Astrocyte (in vitro differentiated cells and primary cell): ENCODE measurements around the gene CIPC. TPM values are rescaled to one million over a fixed set of nuclear protein-coding genes. Genes with fewer than 3 reads are reported as not detected.

Experiments
- DNase-seq: peaks from one replicate; pipeline ENCODE4 v3.0.0-alpha.2; 2010; ENCODE audit warnings: low read depth
- FAIRE-seq: peaks from 2 replicates; lab custom pipeline; 2011; peaks lifted over from hg19 to GRCh38; lab: Jason Lieb, UNC
- H2AFZ ChIP-seq: 2 replicates; pipeline ENCODE4 v1.6.0; 2012; ENCODE audit warnings: low read depth, low read length, inconsistent platforms
- H3K27ac ChIP-seq: 2 replicates; pipeline ENCODE4 v1.5.1; 2011; ENCODE audit warnings: low read depth, low read length, inconsistent platforms
- H3K27me3 ChIP-seq: 2 replicates; pipeline ENCODE4 v1.6.0; 2011; ENCODE audit warnings: low read length, inconsistent platforms; ENCODE audit not compliant: insufficient read depth
- H3K36me3 ChIP-seq: 2 replicates; pipeline ENCODE4 v1.5.1; 2011; ENCODE audit warnings: low read length, inconsistent platforms; ENCODE audit not compliant: insufficient read depth
- H3K4me1 ChIP-seq: 2 replicates; pipeline ENCODE4 v1.5.1; 2011; ENCODE audit warnings: low read length, inconsistent platforms; ENCODE audit not compliant: insufficient read depth
- H3K4me2 ChIP-seq: 2 replicates; pipeline ENCODE4 v1.6.0; 2012; ENCODE audit warnings: low read length, inconsistent platforms
- H3K4me3 ChIP-seq: 2 replicates; pipeline ENCODE4 v1.5.1; 2011; ENCODE audit warnings: low read depth, mild to moderate bottlenecking, low read length, inconsistent platforms; ENCODE audit not compliant: insufficient read depth
- H3K79me2 ChIP-seq: 2 replicates; pipeline ENCODE4 v1.6.0; 2012; ENCODE audit warnings: mild to moderate bottlenecking, low read length, inconsistent platforms; ENCODE audit not compliant: insufficient read depth
- H3K9ac ChIP-seq: 2 replicates; pipeline ENCODE4 v1.6.0; 2012; ENCODE audit warnings: mild to moderate bottlenecking, low read length, inconsistent platforms
- H3K9me3 ChIP-seq: 2 replicates; pipeline ENCODE4 v1.5.1; 2012; ENCODE audit warnings: low read depth, mild to moderate bottlenecking, low read length, inconsistent platforms; ENCODE audit not compliant: insufficient read depth
- H4K20me1 ChIP-seq: 2 replicates; pipeline ENCODE4 v1.6.0; 2012; ENCODE audit warnings: low read length, inconsistent platforms; ENCODE audit not compliant: insufficient read depth
- H3K27ac Mint-ChIP-seq: one replicate; pipeline ENCODE4 v1.8.0; 2021; ENCODE audit warnings: mild to moderate bottlenecking, mixed read lengths; ENCODE audit not compliant: unreplicated experiment
- H3K27me3 Mint-ChIP-seq: one replicate; pipeline ENCODE4 v1.8.0; 2021; ENCODE audit warnings: low read depth, mixed read lengths; ENCODE audit not compliant: unreplicated experiment
- H3K36me3 Mint-ChIP-seq: one replicate; pipeline ENCODE4 v1.8.0; 2021; ENCODE audit warnings: low read depth, mixed read lengths; ENCODE audit not compliant: unreplicated experiment
- H3K4me1 Mint-ChIP-seq: one replicate; pipeline ENCODE4 v1.8.0; 2021; ENCODE audit warnings: low read depth, mixed read lengths; ENCODE audit not compliant: unreplicated experiment
- H3K4me3 Mint-ChIP-seq: one replicate; pipeline ENCODE4 v1.8.0; 2021; ENCODE audit warnings: mild to moderate bottlenecking, moderate library complexity, mixed read lengths; ENCODE audit not compliant: unreplicated experiment
- H3K9me3 Mint-ChIP-seq: one replicate; pipeline ENCODE4 v1.8.0; 2021; ENCODE audit warnings: mild to moderate bottlenecking, mixed read lengths; ENCODE audit not compliant: unreplicated experiment
- EZH2 ChIP-seq: IDR thresholded peaks from 2 replicates; pipeline ENCODE4 v1.6.1; 2012; ENCODE audit warnings: mild to moderate bottlenecking, low read length, inconsistent platforms; ENCODE audit not compliant: insufficient read depth
- total RNA-seq: library from RNA; stranded (reverse); gene quantifications from 2 replicates; pipeline ENCODE4 v1.2.1, GENCODE V29; 2021
- TF ChIP-seq, protein P1 (sequence below): IDR thresholded peaks from 2 replicates; pipeline ENCODE4 v1.5.1; 2011; ENCODE audit warnings: low read depth, mild to moderate bottlenecking, inconsistent platforms, low read length, moderate library complexity; ENCODE audit not compliant: insufficient read depth

Gene CIPC
- total RNA-seq, 1 donor from 2014 or later, result 20.2 TPM

DNA sequence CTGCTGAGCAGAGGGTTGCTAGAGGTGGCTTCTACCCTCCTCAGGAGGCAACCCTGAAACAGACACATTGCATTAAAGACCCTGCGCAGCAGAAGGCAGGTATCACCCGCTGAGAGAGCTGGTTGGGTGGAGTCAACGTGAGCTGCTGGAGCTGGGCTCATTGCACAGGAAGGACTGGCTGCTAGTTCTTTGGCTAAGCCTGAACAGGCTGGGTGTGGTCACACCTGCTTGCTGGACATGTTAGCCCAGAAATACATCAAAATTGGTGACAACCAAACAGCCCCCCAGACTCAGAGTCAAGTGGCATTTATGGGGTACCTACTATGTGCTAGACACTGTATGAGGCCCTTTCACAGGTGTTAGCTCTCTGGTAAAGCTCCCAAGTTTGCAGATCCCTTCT is 35.8 kb upstream of the CIPC start:
- no peak overlapping the region for H3K27ac ChIP-seq
- no peak for TF ChIP-seq EZH2
- TF ChIP-seq, protein P1, sequence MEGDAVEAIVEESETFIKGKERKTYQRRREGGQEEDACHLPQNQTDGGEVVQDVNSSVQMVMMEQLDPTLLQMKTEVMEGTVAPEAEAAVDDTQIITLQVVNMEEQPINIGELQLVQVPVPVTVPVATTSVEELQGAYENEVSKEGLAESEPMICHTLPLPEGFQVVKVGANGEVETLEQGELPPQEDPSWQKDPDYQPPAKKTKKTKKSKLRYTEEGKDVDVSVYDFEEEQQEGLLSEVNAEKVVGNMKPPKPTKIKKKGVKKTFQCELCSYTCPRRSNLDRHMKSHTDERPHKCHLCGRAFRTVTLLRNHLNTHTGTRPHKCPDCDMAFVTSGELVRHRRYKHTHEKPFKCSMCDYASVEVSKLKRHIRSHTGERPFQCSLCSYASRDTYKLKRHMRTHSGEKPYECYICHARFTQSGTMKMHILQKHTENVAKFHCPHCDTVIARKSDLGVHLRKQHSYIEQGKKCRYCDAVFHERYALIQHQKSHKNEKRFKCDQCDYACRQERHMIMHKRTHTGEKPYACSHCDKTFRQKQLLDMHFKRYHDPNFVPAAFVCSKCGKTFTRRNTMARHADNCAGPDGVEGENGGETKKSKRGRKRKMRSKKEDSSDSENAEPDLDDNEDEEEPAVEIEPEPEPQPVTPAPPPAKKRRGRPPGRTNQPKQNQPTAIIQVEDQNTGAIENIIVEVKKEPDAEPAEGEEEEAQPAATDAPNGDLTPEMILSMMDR, result no peak
- H4K20me1 ChIP-seq, result no peaks in the 10 kb centered on the region
- Mint-ChIP-seq H3K27ac (no peak overlapping the region), H3K4me3 (no peak overlapping the region), H3K4me1 (peaks cover 7% of the 10 kb centered on the region), H3K36me3 (no peaks in the 10 kb centered on the region), H3K9me3 (peaks cover 1% of the 10 kb centered on the region), H3K27me3 (peaks cover 19% of the 10 kb centered on the region)
- DNase-seq (no peak), FAIRE-seq (no peak)
- no peaks in the 10 kb centered on the region for H3K36me3 ChIP-seq
- H3K4me3 ChIP-seq, result no peak overlapping the region
- H3K4me1 ChIP-seq, result peaks cover 12% of the 10 kb centered on the region
- H3K27me3 ChIP-seq, result no peaks in the 10 kb centered on the region
- H3K9ac ChIP-seq, result no peak overlapping the region
- no peak overlapping the region for H3K4me2 ChIP-seq
- no peak overlapping the region for H2AFZ ChIP-seq
- no peaks in the 10 kb centered on the region for H3K9me3 ChIP-seq
- no peaks in the 10 kb centered on the region for H3K79me2 ChIP-seq

GRCh38 chr14:77063571-77064171 is 34.4 kb upstream of the CIPC start:
- no peak overlapping the region for H3K27ac ChIP-seq
- H3K27me3 ChIP-seq, result no peaks in the 10 kb centered on the region
- no peak for DNase-seq
- no peak overlapping the region for H3K4me3 ChIP-seq
- H4K20me1 ChIP-seq, result no peaks in the 10 kb centered on the region
- TF ChIP-seq, protein P1, result no peak
- TF ChIP-seq EZH2, result no peak
- H3K79me2 ChIP-seq, result no peaks in the 10 kb centered on the region
- no peak overlapping the region for H3K9ac ChIP-seq
- Mint-ChIP-seq H3K9me3 (no peaks in the 10 kb centered on the region), H3K4me3 (no peak overlapping the region), H3K4me1 (peaks cover 9% of the 10 kb centered on the region), H3K27me3 (peaks cover 23% of the 10 kb centered on the region), H3K36me3 (no peaks in the 10 kb centered on the region), H3K27ac (no peak overlapping the region)
- no peak overlapping the region for H2AFZ ChIP-seq
- peaks cover 11% of the 10 kb centered on the region for H3K4me1 ChIP-seq
- H3K9me3 ChIP-seq, result no peaks in the 10 kb centered on the region
- FAIRE-seq, result no peak
- H3K36me3 ChIP-seq, result no peaks in the 10 kb centered on the region
- no peak overlapping the region for H3K4me2 ChIP-seq

DNA sequence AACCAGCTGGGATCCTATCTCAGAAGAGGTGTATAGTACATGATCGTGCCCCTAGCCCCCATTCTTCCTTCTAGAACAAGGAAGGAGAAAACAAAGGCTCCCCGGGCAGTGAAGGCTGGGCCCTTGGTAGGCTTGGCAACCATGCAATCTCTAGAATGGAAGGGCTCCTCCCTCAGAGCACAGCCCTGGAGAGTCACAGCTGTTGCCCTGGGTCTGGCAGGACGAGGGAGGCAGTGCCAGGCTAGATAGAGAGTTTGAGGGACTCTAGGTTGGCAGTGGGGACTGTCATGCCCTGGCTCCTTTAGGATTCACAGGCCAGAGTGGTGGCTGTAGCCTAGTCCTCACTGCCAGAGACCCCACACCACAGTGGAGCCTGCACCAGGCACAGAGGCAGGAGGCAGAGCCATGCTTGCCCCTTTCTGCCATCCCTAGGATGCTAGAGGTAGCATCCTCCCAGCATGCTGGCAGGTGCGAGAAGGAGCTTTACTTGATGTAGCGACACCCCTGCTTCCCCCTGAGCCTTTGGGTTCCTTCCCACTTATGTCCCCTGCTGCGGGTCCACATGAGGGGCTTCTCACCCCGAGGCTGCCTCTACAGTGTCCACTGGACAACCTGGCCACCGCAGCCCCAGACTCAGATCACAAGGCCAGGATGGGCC is 33.4 kb upstream of the CIPC start:
- Mint-ChIP-seq H3K4me3 (no peak overlapping the region), H3K4me1 (peaks cover 3% of the 10 kb centered on the region), H3K36me3 (no peaks in the 10 kb centered on the region), H3K27ac (no peak overlapping the region), H3K27me3 (peaks cover 32% of the 10 kb centered on the region), H3K9me3 (no peaks in the 10 kb centered on the region)
- Histone ChIP-seq H2AFZ (no peak overlapping the region), H3K9me3 (no peaks in the 10 kb centered on the region), H3K36me3 (no peaks in the 10 kb centered on the region), H3K4me3 (no peak overlapping the region), H3K9ac (no peak overlapping the region), H3K27me3 (no peaks in the 10 kb centered on the region), H4K20me1 (no peaks in the 10 kb centered on the region), H3K4me2 (no peak overlapping the region), H3K27ac (no peak overlapping the region), H3K4me1 (peaks cover 3% of the 10 kb centered on the region), H3K79me2 (no peaks in the 10 kb centered on the region)
- FAIRE-seq (no peak), DNase-seq (no peak)
- TF ChIP-seq EZH2, result no peak
- TF ChIP-seq, protein P1, result no peak
